ENCODE results near the gene WDR82.

WDR82 gene

GRCh38 chr3:52228266-52228665, 50.2 kb downstream of the WDR82 start:
- DNase-seq (ENCODE audit: extremely low read depth, low read depth) = no peak
- no peak for TF ChIP-seq CTCF (IDR thresholded peaks at IDR 0.05; ENCODE audit: low read depth, low read length, missing control alignments)
- H3K4me3 ChIP-seq (replicated peaks; ENCODE audit: low read depth, low read length) = no peak overlapping the region

GRCh38 chr3:52227766-52228165, 50.7 kb downstream of the WDR82 start:
- no peak for TF ChIP-seq CTCF (IDR thresholded peaks at IDR 0.05; ENCODE audit: low read depth, low read length, missing control alignments)
- H3K4me3 ChIP-seq (replicated peaks; ENCODE audit: low read depth, low read length) = no peak overlapping the region
- DNase-seq (ENCODE audit: extremely low read depth, low read depth) = no peak

- H3K4me3 ChIP-seq (replicated peaks; ENCODE audit: low read depth, low read length) = no peak overlapping the region
Observed at GRCh38 chr3:52227117-52227516, 51.3 kb downstream of the WDR82 start.

GRCh38 chr3:52226229-52226817, 52.1 kb downstream of the WDR82 start:
- no peak for DNase-seq (ENCODE audit: extremely low read depth, low read depth)
- no peak overlapping the region for H3K4me3 ChIP-seq (replicated peaks; ENCODE audit: low read depth, low read length)

More at GRCh38 chr3:52227117-52227516, 51.3 kb downstream of the WDR82 start:
- peak; percentile 11 for TF ChIP-seq CTCF (IDR thresholded peaks at IDR 0.05; ENCODE audit: low read depth, low read length, missing control alignments)
- no peak for DNase-seq (ENCODE audit: extremely low read depth, low read depth)

GRCh38 chr3:52225452-52226228, 52.8 kb downstream of the WDR82 start, which contains the start of gene TLR9:
TSS of gene TLR9 (minus strand) at chr3:52225645. CDS start at chr3:52225529, 116 bp downstream.
- no peak within 1 kb of the TSS for H3K4me3 ChIP-seq (replicated peaks; ENCODE audit: low read depth, low read length)
- no peak for TF ChIP-seq CTCF (IDR thresholded peaks at IDR 0.05; ENCODE audit: low read depth, low read length, missing control alignments)
- no peak for DNase-seq (ENCODE audit: extremely low read depth, low read depth)

More at GRCh38 chr3:52226229-52226817, 52.1 kb downstream of the WDR82 start:
- TF ChIP-seq CTCF (IDR thresholded peaks at IDR 0.05; ENCODE audit: low read depth, low read length, missing control alignments) = no peak

- TF ChIP-seq CTCF (IDR thresholded peaks at IDR 0.05; ENCODE audit: low read depth, low read length, missing control alignments) = no peak
- H3K4me3 ChIP-seq (replicated peaks; ENCODE audit: low read depth, low read length) = no peak overlapping the region
- DNase-seq (ENCODE audit: extremely low read depth, low read depth) = no peak
Observed at GRCh38 chr3:52223449-52224408, 54.7 kb downstream of the WDR82 start.

All from HFF-Myc (cell line).